GM19351 (cell line): ENCODE measurements around the gene INSYN2A.

Source experiments
- ATAC-seq: cut with Tn5 transposase; IDR thresholded peaks from one replicate; pipeline ENCODE4 v1.9.1; 2021; ENCODE audit warnings: mild to moderate bottlenecking, moderate library complexity; ENCODE audit not compliant: unreplicated experiment

Gene INSYN2A, protein sequence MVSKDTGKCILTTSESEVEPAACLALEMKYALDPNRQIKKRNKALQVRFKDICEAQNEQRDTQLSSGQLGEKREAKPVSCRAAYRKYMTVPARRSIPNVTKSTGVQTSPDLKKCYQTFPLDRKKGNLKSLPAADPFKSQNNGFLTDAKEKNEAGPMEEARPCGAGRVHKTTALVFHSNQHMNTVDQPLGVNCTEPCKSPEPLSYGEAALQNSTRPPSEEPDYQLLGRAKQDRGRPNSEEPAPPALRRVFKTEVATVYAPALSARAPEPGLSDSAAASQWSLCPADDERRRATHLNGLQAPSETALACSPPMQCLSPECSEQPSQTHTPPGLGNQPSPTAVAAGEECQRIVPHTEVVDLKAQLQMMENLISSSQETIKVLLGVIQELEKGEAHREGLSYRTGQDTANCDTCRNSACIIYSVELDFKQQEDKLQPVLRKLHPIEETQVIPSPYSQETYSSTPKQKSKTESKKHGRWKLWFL

DNA sequence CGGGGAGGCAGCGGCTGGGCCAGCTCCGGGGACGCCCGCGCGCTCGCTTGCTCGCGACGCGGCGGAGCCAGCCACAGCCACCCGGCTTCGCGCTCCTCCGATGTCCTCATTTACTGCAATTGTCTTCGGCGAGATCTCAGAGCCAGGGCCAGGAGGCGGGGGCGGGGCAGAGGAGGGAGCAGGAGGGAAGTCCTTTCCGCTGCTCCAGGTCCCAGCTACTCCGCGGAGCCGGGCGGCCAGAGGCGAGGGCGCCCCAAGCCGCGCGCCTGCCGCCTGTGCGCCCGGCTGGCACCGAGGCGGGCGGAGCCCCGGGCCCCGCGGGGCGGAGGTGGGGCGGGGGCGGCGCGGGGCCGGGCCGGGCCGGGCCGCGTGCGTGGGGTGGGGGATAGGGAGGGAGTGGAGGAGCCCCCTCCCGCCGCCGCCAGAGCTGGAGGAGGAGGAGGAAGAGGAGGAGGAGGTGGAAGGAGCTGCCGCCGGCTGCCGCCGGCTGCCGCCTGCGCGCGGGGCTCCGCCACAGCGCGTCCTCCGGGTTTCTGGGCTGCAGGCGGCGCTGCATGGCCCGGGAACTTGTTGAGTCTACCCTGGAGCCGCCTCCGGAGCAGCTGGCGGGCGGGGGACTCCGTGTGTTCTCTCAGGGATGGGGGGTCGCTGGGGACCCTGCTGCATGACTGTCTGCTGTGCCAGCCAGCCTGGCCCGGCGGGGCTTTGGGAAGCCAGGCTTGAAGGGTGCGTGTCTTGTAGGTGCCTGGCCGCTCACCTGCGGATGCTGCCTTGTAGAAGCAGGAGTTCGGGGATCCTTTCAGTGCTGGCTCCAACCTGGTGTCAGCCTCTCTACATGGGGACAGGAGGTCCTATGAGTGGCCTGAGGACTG is at the start of gene INSYN2A:
Gene INSYN2A, minus strand, starts transcription at position 310 of the 872 bp plus-strand sequence. CDS start 20,196 bp downstream, outside the sequence.
- no peak for ATAC-seq

DNA sequence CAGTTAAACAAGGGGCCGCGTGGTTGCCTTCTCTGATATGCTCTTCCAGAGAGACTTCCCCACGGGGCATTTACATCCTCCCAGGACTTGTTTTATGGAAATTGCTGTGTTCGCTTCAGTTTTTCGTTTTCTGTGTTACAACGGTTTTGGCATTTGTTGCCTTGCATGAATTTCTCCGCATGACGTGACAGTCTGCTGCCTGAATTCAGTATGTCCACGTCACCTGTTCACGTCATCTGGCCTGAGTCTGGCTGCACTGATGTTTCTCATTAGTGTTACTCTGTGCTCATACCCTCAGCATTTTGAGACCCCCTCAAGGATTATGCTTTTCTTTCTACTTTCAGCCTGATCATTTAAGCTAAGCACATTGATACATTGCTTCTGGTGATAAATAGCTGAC is 49.1 kb upstream of the INSYN2A start:
- no peak for ATAC-seq

DNA sequence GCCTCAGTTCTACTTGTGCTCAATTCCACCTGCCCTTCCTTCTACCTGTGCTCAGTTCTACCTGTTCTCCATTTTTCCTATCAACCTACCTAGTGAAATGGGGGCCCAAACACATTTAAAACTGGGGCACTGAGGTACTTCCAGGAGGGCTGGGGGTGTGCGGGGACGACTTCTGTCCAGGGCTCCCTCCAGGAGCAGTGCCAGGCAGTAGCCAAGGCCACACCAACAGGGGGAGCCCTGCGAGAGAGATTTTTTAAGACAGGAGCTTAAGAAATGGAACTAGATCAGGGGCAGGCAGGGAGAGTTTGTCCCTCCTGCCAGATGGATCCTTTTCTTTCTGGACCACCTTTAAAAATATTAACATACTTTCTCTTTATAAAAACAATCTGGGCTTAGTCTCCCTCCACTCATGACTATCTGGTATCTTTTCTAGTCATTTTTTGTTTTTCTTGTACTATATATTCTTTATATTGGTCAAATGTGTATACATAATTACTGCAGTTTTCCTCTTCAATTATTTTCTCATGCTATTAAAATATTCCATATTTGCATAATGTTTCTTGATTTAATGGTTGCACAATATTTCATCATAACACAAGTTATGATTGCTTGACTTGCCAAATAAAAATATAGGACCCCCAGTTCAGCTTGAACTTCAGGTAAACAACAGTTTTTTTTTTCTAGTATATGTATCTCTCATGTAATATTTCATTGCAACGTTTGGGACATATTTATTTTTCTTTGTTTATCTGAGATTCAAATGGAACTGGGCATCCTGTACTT is 47.3 kb upstream of the INSYN2A start:
- ATAC-seq: no peak

DNA sequence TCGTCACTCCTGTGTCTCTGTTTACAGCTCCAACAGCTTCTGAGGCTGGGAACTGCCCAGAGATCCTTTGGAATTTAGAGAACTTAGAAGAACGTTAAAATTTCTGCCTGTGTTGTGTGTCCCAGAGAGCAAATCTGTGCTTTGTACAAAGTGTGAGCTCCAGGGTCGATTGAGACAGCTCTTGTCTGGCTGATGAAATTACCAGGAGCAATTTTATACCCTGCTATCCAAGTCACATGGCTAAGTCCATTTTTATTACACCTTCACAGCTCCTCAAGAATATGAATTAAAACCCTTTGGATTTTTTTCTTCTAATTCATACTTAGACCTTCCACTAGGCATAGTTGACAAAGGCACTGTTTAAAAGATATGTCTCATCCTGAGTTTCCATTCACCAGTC is 46.5 kb upstream of the INSYN2A start:
- no peak for ATAC-seq

DNA sequence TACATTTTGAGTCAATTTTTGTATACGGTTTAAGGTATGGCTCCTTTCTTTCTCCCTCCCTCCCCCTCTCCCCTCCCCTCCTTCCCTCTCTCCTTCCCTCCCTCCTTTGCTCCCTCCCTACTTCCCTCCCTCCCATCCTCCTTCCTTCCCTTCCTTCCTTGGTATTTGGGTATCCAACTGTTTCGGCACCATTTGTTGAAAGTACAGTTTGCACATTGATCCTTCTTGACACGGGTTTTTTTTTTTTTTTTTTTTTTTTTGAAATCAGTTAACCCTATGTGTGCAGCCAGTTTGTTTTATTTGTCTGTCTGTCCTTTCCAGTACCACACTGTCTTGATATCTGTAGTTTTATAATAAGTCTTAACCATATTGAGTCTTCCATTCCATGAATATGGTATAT is 39.9 kb upstream of the INSYN2A start:
- ATAC-seq: no peak

DNA sequence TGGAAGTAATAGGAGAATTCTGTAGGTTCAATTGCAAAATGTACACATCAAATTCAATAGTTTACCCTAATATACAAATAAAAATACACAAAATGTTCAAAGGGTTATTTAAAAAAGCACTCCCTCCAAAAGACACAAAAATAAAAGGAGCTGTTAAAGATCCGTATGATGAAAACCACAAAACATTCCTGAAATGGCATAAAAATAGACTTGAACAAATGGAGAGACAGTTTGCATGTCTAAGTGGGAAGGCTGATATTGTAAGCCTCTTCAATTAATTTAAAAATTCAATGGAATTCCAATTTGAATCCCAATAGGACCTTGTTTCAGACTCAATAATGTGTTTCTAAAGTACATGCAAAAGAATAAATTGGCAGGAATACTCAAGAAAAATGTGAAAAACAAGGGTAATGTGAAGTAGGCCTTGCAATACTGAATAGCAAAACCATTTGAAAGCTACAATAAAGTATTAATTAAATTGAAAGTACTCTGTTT is 38.0 kb upstream of the INSYN2A start:
- no peak for ATAC-seq

DNA sequence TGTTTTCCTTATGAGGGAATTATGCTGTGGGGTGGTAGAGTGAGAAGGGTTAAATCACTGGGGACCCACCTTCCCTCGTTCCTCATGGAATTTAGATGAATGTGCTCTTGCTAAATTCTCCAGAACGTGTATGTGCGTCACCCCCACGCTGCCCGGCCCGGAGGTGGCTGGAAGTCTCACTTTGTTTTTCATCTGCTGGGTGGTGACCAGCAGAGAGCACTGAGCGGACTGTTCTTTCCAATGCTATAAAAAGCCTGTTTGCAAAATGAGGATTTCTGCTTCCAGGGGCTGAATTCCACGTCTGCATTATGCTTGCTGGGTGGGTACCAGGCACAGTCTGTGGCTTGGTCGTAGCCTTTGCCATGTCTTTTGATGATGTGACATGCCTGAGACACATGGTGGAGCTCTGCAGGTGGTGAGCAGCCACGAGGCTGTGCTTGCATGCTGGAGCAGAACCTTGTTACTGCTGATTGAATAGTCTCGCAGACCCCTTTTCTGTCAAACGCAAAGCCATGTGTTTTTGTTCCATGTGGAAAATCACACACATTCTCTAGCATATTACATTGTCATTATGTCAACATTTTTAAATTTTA is 31.9 kb upstream of the INSYN2A start:
- no peak for ATAC-seq

DNA sequence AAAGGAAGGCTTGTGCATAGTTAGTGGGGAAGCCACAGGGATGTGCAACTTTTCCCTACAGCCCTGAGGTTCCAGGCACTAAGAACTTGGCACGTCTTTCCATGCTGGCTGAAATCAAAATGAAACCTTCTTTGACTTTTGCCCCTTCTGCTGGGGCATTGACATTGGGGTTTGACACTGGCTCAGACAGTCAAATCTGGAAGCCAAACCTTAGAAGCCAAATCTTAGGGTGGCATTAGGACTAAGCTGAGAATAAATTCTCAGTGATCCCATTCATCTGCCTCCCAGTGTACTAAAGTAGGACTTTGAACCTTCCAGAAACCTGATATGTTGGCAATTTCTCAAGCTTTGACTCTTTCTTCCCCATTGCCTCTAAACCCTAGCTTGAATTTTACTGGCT is 31.3 kb upstream of the INSYN2A start:
- no peak for ATAC-seq

DNA sequence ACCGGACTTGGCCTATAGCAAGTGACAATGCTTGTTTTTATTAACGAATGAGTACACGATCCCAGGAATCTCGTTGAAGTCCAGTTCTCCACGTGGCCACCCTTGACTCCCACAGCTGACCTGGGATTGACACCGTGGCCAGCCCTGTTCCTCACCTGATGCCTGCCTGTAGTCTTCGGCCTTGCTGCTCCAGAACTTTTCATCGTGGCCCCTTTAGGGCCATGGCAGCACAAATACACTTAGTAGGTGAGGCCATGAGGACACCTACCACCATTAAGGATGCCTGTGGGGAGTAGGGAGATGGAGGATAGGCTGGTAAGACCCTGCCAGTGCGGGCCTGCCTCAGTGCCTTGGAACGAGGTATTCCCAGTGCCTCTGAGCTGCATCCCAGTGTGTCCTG is 30.6 kb upstream of the INSYN2A start:
- ATAC-seq: no peak

DNA sequence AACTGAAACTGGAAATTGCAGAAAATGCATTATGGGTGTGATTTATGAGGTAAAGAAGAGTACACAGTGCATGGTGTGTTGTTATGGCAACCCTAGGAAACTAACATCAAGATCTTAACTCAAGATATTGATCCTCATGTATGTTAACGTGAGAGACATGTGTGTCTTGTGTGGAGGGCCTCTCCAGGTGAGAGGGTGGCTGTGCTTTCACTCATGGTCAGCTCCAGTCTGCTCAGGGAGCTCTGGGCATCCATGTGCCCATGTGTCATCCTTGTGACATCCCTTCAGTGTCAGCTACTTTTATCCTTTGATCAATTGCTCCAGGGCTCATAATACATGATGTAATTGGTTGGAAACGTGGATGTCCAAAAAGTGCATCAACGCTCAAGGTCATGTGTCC is 24.9 kb upstream of the INSYN2A start:
- ATAC-seq: no peak

DNA sequence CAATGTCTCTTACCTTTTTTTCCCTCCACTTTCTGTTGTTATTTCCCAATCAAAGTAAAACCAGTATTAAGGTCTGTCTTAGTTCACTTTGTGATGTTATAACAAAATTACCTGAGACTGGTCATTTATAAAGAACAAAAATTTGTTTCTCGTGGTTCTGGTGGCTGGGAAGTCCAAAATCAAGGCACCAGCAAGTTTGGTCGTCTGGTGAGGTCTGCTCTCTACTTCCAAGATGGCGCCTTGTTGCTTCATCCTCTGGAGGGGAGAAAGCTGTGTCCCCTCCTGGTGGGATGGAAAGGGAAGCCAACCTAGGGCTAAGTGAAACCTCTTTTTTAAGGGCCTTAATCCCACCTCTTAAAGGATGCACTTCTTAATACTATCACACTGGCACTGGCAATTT is 22.3 kb upstream of the INSYN2A start:
- ATAC-seq: no peak

DNA sequence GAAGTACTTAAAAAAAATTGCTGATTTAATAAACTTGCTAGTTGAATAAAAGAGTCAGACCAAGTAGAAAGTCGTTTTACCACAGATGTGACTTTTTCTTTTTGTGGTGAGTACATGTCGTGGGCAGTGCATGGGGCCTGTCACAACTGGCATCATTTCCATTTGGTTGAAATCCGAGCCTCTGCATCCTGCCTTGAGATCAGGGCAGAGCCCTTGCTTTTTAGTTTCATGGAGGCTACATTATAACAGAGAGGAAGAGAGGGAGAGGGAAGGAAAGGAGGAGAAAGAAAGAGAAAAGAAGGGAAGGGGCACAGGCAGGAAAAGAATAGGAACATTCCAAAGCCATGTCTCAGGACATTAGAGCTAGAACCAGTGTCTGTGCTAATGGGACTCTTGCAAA is 20.4 kb upstream of the INSYN2A start:
- no peak for ATAC-seq

DNA sequence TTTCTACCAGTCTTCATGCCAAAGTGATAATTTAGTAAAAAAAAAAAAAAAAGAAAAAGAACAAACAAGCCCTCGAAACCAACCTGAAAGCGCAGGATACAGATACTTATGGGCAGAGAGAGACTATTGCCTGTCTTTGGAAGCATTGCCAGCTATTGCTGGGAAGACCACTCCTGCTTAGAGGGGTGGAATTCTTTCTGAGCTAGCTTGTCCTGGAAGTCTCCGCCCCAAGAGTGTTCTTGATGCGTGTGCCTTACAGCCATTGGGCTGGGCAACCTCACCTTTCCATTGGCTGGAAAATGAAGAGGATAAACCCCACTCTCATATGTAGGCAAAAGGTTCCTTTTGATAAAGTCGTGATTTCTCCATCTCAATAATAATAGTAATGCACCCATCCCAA is 19.9 kb upstream of the INSYN2A start:
- ATAC-seq: no peak

DNA sequence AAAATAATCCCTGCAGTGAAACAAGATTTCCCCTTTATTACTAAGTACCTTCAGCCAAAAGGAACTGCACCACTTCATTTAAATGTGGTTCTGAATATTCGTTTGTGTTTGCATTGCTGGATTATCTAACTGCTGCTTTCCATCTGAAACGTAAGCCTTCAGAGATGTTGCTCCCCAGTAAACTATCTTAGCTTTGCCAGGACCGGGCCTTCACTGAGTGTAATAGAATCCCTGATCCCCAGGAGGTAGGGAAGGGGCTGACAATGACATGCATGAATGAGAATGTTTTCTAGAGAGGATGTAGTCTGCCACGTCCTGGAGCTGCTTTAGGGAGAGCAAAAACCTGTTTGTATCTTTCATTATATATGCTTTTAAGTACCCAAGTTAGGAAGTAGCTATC is 19.5 kb upstream of the INSYN2A start:
- ATAC-seq: no peak

DNA sequence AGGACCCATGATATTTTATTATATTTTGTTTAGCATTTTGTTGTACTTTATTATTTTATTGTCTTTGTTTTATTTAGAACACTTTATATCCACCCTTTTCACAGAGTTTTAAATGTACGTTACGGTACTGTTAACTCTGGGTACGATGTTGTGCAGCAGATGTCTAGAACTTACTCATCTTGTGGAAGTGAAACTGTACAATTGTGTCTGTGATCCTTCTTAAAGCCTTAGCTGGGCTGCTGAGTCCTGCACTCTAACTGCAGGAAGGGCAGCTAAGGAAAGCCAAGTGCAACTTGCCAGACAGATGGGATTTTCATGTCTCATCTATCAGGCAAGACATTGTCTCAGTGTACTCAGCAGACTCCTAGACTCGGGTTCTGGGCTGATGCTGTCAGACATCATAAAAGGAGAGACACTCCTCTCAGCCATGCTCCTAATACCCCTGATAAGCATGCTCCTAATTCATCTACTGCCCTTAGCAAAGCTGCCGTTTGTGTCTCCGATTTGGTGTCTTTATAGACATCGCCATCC is 14.6 kb upstream of the INSYN2A start:
- no peak for ATAC-seq

DNA sequence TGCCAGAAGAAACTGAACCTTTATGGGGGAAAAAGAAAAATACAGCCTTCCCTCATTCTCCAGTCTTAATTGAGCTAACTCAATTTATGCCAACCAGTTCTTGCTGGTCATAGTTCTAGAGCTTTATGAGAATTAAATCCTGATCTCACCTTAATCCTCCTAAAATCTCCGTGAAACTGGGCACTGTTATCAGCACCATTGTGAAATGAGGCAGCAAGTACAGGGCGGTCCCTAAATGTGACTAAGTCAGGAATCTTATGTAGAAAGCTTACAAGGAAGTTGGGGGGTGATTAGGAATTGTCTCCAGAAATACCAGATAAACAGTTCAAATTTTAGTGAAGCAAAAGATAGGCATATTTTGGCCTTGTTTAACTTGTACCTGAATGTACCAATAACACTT is 10.7 kb upstream of the INSYN2A start:
- ATAC-seq: no peak

DNA sequence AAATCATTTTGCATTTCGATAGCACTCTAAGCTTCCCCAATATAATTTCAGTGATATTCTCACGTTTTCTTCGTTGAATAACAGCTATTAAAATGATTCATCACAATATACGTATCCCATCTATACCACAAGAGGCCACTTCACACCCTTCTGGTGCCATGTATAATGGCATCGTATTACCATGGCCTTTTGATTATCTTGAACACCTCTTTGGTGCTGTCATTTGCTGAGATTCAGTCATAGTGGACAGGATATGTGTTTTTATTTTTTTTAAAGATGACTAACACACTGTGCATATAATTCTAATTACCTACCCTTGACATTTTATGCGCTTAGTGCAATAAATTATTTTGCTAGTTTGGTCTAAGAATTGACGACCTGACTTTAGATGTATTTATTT is 6.7 kb upstream of the INSYN2A start:
- ATAC-seq: no peak

DNA sequence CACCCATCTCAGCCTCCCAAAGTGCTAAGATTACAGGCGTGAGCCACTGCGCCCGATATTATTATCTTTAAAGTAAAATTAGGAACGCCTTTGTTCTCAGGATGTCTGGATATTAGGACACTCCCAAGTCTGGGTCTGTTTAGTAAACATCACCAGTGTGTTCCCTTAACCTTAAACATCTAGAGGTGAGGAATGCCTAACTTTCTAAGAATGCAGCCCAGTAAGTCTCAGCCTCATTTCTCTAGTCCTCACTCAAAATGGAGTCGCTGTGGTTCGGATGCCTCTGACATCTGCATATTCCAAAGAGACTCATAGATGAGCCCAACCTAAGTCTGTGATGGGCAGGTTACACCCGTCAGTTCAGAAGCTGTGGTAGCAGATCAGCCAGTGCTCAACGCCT is 4.3 kb upstream of the INSYN2A start:
- no peak for ATAC-seq

DNA sequence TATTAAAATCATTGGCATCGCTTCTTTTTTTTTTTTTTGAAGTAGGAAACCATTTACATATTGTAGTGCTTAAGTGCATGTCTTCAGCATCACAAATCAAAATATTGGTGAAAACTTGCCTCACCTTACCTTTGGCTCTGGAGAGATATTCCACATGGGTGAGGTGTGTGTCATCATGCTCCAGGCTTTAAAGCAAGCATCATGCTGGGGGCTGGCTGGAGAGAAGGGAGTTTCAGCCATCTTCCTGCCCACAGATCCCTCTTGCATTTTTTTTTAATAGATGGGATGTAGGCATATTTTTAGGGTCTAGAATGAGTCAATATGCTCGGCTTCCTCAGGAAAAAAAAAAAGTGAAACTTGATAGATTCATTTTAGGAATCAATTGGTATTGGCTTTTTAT is 2.3 kb upstream of the INSYN2A start:
- ATAC-seq: no peak

DNA sequence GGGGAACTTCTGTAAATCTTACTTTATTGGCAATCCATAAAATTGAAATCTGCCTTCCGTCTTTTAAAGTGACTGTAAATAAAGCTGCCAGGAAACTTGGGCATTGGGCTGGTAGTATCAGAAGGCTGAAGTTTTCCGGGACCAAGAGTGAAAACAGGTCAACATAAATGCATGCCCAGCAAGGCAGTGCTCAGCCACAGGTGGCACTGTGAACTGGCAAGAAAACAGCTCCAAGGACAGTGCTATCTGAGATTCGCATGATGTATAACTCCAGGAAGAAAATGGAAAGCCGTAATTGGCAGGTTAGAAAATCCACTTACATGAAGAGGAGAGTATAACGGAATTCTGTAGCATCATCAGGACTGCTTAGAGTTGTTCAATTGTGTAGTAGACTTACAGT is 1.9 kb upstream of the INSYN2A start:
- no peak for ATAC-seq

DNA sequence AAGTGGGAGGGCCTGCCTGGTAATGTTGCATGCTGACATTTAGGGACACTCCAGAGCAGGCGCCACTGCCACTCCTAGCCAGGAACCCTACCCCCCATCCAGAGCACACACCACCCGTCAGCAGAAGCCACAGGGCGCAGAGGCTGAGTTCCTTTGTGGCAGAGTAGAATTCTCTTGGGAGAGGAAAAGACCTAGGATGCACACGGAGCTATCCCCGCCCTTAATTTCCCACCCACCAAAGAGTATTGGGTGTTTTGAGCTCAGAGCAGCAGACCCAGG is 702 bp upstream of the INSYN2A start:
- ATAC-seq: no peak
